ENCODE results near the gene TH.

DNA sequence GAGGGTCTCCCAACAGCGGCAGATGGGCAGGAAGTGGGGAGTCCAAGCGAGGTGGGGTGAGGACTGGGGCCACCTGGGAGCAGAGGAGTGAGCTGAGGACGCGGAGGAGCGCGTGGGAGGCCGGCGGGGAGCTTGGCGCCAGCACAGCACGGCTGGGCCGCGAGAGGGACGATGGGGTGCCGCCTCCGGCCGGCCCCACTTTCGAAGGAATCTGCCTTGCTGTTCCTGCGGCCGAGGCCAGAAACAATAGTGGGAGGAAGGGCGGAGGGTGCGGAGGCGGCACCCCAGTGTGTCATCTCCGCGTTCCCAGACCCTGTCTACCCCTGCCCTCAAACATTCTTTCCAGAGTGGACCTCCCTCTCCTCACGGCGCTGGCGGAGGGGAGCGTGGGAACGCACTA is 16.1 kb downstream of the TH start:
- TF ChIP-seq EP300 (IDR thresholded peaks at IDR 0.05), result no peak
- no peak for TF ChIP-seq CTCF (IDR thresholded peaks at IDR 0.05)
- no peak for TF ChIP-seq POLR2A (IDR thresholded peaks at IDR 0.05)
- no peak for TF ChIP-seq POLR2AphosphoS5 (IDR thresholded peaks at IDR 0.05)

Measured in gastroesophageal sphincter (tissue), 3 donors.